Activated gamma-delta T cell treated with anti-CD3 and anti-CD28 coated beads, Interleukin-2, amount 50 U/mL, for 16 hours (primary cell): ENCODE results near the gene LRRC7.

ENCODE experiments used
- DNase-seq: peaks from one replicate; pipeline ENCODE4 v3.0.0-alpha.2; 2020; ENCODE audit warnings: low read depth

LRRC7 gene

DNA sequence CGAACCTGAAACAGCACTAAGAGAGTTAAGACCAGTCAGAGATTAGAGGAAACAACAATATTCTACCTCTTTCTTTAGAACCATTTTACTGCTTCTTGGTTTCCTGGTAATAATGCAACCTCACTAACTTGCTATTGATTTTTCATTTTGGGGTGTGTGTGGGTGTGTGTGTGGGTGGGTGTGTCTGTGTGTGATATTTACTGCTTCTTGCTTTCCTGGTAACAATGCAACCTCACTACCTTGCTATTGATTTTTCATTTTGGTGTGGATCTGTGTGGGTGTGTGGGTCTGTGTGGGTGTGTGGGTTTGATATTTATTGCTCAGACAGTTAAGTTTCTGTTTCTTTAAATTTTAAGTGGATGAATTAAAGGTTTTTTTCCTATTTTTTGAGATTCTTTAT, 208.8 kb downstream of the LRRC7 start:
- DNase-seq = no peak

DNA sequence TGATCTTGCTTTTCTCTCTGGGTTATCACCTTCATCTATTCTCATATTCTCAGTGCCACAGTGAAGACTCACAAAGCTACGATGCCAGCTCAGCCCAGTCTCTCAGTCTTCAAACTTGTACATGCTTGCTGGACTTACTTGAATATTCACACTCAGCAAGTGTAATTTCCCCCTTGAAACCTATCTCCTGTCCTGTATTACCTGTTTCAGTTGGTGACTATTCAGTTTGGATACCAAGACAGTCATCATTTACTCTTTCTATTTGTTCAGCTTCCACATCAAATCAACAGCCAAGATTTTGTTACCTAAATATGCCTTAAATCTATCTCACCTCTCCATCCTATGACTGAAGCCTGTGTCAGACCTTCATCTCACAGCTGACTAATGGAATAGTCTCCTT, 209.7 kb downstream of the LRRC7 start:
- DNase-seq = no peak

DNA sequence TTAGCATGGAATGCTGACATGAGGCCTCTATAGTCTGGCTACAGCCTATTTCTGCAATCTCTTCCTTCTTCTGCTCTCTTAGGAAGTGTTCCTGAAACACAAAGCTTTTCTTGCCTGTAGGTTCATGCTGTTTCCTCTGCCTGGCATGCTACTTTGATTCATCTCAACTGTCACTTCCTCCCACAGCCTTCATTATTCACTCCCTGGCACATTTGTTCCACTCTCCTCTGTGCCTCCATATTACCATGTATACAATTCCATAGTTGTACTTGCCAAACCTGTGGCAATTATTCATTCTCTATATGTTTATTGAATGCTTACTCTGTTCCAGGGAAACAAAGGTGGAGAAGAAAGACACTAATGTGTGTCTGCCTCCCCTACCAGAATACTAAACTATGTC, 210.2 kb downstream of the LRRC7 start:
- DNase-seq = no peak

DNA sequence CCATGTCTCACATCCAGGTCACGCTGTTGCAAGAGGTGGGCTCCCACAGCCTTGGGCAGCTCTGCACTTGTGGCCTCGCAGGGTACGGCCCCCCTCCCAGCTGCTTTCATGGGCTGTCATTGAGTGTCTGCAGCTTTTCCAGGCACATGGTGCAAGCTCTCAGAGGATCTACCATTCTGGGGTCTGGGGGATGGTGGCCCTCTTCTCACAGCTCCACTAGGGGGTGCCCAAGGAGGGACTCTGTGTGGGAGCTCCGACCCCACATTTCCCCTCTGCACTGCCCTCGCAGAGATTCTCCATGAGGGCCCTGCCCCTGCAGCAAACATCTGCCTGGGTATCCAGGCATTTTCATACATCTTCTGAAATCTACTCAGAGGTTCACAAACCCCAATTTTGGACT, 219.4 kb downstream of the LRRC7 start:
- DNase-seq = no peak

DNA sequence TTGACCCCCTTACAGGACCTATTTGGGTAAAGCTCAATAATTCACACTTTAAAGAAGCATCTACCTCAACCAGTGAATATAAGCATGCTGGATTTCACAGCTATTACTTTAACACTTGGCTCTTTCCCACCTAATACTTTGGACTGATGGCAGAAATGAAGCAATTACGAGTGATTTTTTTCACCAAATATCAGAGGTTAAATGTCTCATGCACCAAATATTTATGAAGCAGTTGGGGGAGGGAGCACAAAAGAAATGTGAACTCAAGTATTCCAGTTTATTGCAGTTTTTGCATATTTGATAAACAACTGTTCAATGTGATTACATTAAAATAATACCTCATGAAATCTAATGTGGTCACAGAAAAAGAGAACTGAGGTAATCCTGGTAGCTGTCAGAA, 223.6 kb downstream of the LRRC7 start:
- no peak for DNase-seq

DNA sequence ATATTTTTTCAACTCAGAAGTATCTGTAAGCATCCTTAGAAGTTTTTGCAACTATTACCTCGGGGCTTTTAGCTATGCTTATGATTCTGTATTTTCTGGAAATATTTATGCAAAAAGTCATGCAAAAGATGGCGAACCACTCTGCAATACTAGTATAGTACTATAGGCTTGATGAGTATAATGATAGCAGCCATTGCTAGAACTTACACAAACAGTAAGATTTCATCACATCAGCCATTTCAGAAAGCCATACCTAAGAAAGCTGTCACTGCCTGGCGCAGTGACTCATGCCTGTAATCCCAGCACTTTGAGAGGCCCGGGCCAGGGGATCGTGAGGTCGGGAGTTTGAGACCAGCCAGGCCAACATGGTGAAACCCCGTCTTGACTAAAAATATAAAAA, 227.1 kb downstream of the LRRC7 start:
- no peak for DNase-seq

DNA sequence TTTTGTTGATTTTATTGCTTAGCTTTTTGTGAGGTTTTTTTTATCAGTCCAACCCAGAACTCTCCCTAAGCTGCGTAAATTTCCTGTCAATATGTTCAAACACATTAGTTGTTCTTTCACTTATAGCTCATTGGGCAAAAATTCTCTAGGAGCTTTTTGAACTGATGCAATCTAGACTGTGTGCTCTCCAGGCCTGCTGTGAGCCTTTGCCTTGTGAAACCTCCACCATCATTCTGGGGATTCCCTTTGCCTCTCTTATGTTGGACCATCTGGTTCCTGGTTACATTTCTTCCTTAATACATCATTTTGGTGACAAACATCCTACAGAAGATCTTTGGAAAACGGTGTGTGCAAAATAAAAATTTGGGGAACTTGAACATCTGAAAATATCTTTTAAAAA, 247.2 kb downstream of the LRRC7 start:
- no peak for DNase-seq

DNA sequence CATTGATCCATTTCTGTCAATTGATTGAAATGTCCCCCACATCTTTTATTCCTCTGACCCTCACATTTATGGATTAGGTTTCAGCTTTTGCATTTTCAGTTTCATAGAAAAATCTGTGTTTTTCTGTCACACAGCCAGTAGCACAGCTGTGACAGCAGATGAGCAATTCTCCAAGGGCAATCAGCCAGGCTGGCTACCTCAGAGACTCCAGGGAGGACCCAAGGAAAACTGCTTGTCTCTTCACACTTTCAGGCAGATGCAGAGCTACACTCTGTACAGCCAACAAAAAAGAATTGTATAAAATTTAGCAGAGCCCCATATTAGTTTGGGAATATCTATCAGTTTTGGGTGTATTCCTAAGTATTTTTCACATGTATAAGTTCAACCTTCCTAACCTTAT, 257.2 kb downstream of the LRRC7 start:
- no peak for DNase-seq

DNA sequence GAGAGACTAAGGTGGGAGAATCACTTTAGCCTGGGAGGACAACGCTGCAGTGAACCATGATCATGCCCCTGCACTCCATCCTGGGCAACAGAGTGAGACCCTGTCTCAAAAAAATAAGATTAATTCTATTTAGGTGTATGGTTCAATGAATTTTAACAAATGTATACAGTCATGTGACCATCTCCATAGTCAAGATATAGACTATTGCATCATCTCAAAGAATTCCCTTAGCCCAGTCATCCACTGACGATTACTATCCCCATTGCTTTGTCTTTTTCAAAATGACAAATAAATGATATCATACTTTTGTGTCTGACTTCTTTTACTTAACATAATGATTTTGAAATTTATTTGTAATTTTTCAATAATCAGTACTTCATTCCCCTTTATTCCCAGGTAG, 260.0 kb downstream of the LRRC7 start:
- DNase-seq = no peak

DNA sequence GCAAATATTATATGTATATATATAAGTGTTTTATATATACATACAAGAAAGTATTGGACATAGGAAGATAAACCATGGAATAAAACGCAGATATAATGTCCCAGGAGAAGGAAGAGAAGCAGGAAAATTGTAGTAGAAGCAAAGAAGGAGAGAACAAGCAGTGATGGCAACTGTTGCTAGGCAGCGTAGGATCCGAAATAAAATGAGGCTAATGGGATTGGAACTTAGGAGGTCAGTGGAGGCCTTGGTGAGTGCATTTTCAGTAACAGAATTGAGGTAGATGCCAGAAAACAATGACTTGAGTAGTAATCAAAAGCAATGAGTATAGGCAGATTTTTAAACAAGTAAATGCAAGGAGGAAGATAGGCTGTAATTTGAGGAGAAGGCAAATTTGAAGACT, 265.8 kb downstream of the LRRC7 start:
- no peak for DNase-seq

DNA sequence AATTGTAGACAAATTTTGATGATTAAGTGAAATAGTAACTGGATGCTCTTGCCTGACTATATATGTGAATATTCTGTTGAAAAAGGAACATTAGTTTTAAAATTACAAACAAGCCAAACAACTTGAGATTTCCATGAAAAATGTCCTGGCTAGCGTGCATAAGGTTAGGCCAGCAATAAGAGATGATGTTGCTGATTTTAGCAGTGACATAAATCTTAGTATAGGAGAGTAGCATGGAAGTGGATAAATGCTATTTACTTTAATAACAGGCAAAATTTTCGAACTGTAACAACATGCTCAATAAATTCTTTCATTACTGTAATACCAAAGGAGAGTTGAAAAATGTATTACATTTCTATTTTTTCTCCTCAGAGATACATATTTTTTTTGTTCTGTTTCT, 266.6 kb downstream of the LRRC7 start:
- no peak for DNase-seq

DNA sequence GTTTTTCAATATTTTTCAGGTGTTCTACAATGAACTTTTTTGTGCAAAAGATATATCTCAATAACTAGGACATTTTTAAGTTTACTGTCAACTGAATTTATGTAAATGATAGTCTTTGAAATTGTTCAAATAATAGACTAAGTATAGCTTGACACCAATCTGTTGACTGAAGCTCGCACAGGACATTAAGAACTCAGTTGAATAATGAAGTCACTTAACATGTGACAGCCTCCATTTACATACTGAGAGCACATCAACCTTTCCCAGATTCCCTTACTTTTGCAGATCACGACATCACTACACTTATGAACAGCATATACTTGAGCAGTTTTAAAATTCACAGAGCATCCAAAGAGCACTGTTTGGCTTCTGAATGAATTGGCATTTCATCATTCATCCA, 268.2 kb downstream of the LRRC7 start:
- no peak for DNase-seq

DNA sequence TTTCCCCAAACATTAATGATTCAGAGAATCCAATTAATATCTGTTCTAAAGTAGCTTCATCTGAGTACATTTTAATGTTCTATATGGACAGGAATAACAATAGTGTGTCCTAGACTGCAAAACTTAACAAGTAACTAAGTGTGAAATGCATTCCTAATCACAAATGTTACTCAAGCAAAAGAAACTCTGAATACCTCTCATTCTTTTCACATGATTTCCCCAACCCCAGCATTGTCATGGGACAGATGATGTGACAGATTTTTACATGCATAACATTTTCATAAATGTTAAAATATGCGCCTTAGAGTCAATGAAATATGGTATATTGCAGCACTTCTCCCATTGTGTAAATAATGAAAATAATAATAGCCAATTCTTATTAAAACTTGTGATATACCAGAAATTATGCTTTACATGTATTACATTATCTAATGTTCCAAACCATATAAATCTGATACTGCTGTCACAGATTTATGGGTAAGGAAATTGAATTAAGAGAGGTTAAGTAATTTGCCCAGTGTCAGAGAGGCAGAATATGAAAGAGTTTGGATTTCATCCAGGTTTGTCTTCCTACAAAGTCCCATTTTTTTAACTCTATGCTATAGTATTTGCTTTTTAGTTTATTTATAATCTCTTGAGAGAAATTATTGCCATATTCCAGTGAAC, 269.4 kb downstream of the LRRC7 start:
- no peak for DNase-seq

DNA sequence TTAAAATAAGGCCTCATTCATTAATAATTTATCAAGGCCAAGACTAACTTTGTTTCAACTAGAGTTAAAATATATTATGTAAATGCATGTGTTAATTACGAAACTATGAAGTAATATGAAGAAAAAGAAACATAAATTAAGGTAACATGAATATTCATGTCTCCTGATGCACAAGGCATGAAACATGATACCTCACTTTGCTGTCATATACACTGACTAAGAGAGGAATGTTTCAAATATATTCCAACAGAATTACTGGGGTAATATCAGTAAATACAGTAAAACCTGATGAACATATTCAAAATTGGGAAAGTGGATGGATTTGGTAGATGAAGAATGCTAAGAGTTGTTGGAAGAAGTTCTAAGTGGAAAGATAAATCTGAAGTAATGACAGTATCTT, 274.6 kb downstream of the LRRC7 start:
- DNase-seq = no peak

DNA sequence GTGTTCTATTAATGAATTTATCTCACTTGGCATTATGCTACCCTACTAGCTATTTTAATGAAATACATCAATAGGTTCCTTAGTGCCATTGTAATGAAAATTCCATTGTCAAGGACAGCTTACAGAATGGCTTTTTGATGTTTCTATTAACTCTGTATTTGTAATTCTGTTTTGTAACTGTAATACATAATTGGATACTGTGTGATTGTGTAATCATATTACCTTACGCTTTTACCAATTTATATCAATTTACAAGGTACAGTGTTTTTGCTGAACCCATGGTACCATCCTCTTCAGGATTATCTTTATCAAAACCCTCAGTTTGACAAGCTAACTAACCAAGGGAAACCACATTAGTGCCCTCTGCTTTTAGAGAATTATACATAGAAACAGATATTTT, 277.9 kb downstream of the LRRC7 start:
- no peak for DNase-seq

DNA sequence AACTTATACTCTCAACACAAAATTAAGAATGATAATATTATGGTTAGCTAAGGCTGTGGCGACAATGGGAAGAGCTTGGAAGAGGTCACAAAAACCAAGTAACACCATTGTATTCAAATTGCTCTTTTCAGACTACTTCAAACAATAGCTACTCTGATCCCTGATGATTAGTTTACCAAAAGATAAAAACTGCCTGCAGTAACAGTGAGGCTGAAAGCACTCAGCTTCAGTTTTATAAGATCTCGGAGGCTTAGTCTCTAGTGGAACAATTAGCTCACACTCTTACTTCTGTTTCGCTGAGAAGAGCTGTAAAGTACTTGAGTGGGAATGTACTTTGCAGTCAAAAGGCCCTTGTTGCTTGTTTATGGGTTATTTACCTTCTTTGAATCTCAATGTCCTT, 278.5 kb downstream of the LRRC7 start:
- no peak for DNase-seq

DNA sequence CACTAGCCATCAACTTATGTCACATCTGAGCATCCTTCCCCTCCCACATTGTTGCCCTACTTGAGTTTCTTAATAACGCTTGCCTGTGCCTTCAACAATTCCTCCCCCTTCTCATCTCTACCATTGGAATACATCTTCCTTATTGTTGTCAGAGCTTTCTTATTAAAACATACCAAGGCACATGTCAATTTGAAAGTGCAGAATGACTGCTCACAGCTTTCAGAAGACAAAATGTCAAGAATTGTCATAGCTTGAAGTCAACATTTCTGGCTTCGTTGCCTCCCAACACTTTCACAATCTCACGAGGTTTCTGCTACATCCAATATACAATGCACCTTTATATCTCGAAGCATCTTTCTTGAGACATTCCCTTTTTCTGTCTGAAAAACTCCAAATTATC, 279.9 kb downstream of the LRRC7 start:
- no peak for DNase-seq

DNA sequence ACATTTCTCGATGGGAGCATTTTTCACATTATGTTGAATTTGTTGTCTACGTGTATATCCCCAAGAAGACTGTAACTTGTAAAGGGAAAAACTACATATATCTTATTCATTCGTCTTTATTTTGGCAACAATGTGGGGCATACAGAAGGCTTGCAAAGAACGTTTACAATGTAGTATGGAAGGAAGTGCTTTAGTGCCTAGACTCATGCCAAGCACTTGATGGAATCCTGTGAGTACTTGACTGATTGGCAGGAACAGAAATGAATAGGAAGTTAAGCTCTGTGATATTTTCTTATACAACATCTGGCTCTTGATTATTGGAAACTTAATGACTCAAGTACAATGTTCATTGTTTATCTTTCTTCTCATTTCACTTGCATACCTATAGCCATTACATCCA, 284.4 kb downstream of the LRRC7 start:
- no peak for DNase-seq

DNA sequence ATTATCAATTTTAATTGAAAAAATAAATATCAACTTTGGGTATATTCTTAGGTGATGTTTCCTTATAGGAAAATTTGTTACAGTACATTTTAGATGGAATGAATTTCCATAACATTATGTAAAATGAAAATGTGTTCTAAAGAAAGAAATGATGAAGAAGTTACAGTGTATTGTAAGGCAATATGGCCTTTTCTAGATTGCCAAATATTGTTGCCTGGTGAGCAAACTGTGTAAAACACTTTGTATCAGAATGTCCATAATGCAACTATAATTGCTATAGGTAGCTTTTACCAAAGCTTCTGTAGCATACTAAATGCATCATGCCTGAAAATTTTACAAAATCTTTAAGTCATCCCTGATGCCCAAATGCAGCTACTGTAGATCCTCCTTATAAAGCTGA, 285.0 kb downstream of the LRRC7 start:
- no peak for DNase-seq

DNA sequence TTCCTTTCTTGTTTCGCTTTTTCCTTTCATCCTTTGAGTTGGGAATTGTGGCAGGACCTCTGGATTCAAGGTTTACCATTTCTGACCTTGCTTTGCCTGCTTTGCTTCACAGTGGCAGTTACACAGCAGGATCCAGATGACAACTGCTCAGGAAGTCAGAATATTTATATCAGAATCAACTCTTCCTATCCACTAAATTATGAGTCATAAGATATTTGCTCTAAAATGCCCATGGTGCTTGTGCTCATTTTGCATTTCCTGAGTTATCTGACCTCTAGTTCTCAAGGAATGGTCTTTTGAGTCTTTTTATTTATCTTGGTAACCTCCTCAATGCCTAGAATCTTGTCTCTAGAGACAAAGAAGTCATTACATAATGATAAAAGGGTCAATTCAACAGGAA, 290.8 kb downstream of the LRRC7 start:
- no peak for DNase-seq

DNA sequence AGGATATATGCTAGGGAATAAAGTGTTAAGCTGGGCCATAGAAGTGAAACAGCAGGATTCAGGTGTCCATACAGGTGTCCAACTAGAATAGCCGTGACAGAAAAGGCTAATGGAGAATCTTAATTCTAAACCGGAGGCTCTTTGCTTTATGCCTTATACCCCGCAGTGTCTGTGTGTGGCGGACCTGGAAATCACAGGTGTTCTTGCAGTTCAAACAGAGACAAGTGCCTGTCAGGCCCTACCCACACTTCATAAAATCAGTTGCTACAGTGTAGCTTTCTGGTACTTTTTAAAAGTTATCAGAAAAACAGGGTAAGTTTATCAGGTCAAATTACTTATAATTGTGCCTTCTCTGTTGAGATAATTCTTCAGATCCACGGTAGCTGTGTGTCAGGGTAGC, 293.9 kb downstream of the LRRC7 start:
- no peak for DNase-seq

DNA sequence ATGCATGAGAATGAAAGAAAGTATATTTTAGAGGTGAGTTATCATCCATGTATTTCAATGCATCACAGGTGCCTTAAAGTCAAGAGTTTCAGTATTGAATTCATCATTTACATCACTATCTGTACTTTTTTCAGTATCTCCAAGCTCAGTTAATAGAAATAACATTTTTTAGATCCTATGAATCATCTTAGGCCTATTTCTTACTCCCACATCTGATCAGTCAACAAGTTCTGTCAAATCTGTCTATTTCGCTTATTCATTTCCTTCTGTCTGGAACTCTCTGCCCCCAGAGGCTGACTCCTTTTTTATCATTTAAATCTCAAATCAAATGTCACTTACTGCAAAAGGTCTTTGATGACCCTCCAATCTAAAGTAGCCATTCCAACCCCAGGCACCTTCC, 295.2 kb downstream of the LRRC7 start:
- no peak for DNase-seq

DNA sequence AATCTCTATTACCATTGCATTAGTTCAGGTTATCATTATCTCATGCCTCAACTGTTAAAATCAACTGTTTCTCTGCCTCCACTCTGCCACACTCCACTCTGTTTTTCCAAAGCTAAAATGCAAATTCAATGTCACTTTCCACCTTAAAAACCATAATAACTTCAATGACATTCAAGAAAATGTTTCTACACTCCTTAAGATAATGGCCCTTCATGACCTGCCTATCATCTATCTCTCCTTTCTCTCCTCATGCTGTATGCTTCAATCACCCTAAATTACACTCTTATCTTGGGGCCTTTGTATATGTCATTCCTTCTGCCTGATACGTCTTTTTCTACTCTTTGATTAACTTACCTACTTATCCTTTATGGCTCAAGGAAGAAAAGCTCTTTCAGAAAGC, 296.0 kb downstream of the LRRC7 start:
- DNase-seq = no peak

DNA sequence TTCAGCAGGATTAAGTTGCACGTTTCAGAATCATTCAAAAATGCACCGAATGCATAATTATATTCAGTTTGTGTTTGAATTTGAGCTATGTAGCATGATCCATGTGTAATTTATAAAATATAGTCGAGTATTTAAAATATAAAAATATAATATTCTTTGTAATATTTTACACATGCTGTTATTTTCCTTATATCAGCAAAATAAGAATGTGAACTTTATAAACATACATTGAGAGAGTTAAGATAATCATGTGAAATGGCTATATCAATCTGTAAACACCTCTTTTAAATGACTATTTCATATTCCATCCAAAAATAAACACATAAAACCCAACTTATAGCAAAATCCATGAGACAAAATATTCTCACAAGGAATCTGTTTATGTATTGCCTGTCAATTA, 303.7 kb downstream of the LRRC7 start:
- DNase-seq = no peak

DNA sequence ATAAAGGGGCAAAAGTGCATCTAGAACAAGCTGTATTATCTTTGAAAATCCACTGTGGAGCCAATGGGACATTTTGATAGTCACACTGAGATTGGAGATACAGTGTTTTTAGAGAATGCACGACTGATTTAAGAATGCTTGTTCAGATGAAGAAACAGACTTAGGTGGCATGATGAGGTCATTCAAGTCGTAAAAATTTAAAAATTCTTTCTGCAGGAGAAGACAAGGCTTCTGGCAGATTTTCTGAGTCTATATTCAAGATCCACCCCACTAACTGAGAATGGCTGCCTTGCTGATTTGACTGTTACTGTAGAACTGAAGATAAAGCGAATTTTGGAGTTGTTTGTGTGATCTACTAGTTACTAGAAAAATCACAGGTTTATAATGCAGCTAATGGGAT, 310.6 kb downstream of the LRRC7 start:
- no peak for DNase-seq
